Panc1 (cell line): ENCODE results near the gene SLC6A1.

Source experiments
- CTCF ChIP-seq: fragments of 450-650 bp; IDR thresholded peaks from 2 replicates; pipeline ENCODE4 v1.5.1; 2017; ENCODE audit warnings: mild to moderate bottlenecking
- POLR2AphosphoS5 ChIP-seq: IDR thresholded peaks from 2 replicates; pipeline ENCODE4 v1.6.1; 2012; ENCODE audit warnings: mild to moderate bottlenecking, low read depth, low read length, moderate library complexity
- TCF7L2 ChIP-seq: IDR thresholded peaks from 2 replicates; pipeline ENCODE4 v1.6.1; 2011; ENCODE audit warnings: mild to moderate bottlenecking, low read depth, low read length, inconsistent platforms
- TF ChIP-seq, protein P1 (sequence below), 2 experiments: IDR thresholded peaks; 2 replicates each; pipeline ENCODE4 v1.6.1; 2011 to 2012; ENCODE audit warnings: low read depth in 2 of 2, control low read depth in 1 of 2, low read length in 1 of 2, mild to moderate bottlenecking in 1 of 2, moderate library complexity in 1 of 2; ENCODE audit not compliant: insufficient read depth in 1 of 2

- TF ChIP-seq CTCF, result no peak
- no peak for TF ChIP-seq POLR2AphosphoS5
- no peak for TF ChIP-seq TCF7L2
- TF ChIP-seq, protein P1, sequence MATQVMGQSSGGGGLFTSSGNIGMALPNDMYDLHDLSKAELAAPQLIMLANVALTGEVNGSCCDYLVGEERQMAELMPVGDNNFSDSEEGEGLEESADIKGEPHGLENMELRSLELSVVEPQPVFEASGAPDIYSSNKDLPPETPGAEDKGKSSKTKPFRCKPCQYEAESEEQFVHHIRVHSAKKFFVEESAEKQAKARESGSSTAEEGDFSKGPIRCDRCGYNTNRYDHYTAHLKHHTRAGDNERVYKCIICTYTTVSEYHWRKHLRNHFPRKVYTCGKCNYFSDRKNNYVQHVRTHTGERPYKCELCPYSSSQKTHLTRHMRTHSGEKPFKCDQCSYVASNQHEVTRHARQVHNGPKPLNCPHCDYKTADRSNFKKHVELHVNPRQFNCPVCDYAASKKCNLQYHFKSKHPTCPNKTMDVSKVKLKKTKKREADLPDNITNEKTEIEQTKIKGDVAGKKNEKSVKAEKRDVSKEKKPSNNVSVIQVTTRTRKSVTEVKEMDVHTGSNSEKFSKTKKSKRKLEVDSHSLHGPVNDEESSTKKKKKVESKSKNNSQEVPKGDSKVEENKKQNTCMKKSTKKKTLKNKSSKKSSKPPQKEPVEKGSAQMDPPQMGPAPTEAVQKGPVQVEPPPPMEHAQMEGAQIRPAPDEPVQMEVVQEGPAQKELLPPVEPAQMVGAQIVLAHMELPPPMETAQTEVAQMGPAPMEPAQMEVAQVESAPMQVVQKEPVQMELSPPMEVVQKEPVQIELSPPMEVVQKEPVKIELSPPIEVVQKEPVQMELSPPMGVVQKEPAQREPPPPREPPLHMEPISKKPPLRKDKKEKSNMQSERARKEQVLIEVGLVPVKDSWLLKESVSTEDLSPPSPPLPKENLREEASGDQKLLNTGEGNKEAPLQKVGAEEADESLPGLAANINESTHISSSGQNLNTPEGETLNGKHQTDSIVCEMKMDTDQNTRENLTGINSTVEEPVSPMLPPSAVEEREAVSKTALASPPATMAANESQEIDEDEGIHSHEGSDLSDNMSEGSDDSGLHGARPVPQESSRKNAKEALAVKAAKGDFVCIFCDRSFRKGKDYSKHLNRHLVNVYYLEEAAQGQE (IDR thresholded peaks at IDR 0.05; ENCODE audit: insufficient read depth in 1 of 2, low read depth in 2 of 2, low read length in 1 of 2), result no peak
Observed at GRCh38 chr3:11024181-11024580, 31.6 kb downstream of the SLC6A1 start.
